Thyroid gland (tissue), 4 donors: Measurements from ENCODE around the gene OXA1L.

ENCODE experiments used
- CTCF ChIP-seq, 6 experiments: fragments of 200-600 bp in 3 of 6; fragments of 450-650 bp in 3 of 6; sonication (generic) in 3 of 6; IDR thresholded peaks; one replicate each; pipeline ENCODE4 v1.5.1; 2016 to 2019; ENCODE audit warnings: antibody characterized with exemption in 6 of 6, mild to moderate bottlenecking in 2 of 6, inconsistent platforms in 1 of 6, moderate library complexity in 1 of 6
- POLR2A ChIP-seq, 2 donors: fragments of 450-650 bp; IDR thresholded peaks; one replicate each; pipeline ENCODE4 v1.6.1; 2017; ENCODE audit warnings: antibody characterized with exemption in 2 of 2, mild to moderate bottlenecking in 2 of 2, moderate library complexity in 1 of 2

- TF ChIP-seq CTCF (IDR thresholded peaks at IDR 0.05) (no peak), POLR2A (IDR thresholded peaks at IDR 0.05) (no peak)
Observed at GRCh38 chr14:22735096-22735495, 31.4 kb upstream of the OXA1L start.
